ENCODE results near the gene GPR146. TPM values are rescaled to one million over a fixed set of nuclear protein-coding genes. Genes with fewer than 3 reads are reported as not detected.

Gene GPR146
- total RNA-seq, 2 donors from 2014 or later: 9.0 to 17.7 TPM

Small RNA genes within 50 kb of the gene (microRNA-seq; reads per million reads assigned to microRNA genes)
- gene MIR339: 292 to 388 reads per million in 2 donors

Other genes with a start within 250 kb of the GPR146 start
- gene SUN1, start 212.1 kb upstream of the GPR146 start, total RNA-seq: 100 to 1,000 TPM; 124 to 136 TPM
- gene GET4, start 168.0 kb upstream of the GPR146 start, total RNA-seq: 10 to 100 TPM; 17.8 to 28.3 TPM
- 1 to 10 TPM; 6.9 to 8.2 TPM for gene ADAP1, start 89.9 kb upstream of the GPR146 start, total RNA-seq
- gene COX19, start 69.0 kb upstream of the GPR146 start, total RNA-seq: 1 to 10 TPM; 6.6 to 8.5 TPM
- gene CYP2W1, start 61.4 kb upstream of the GPR146 start, total RNA-seq: not detected
- gene GPER1, start 43.6 kb downstream of the GPR146 start, total RNA-seq: 1 to 10 TPM; 4.6 to 7.6 TPM
- 10 to 100 TPM in 1 of 2 donors, 1 to 10 TPM in 1; 9.8 to 16.7 TPM for gene ZFAND2A, start 115.7 kb downstream of the GPR146 start, total RNA-seq
- gene UNCX, start 188.3 kb downstream of the GPR146 start, total RNA-seq: not detected